Fibroblast of lung (primary cell): Measurements from ENCODE around the gene PCGF1. TPM values are rescaled to one million over a fixed set of nuclear protein-coding genes. Genes with fewer than 3 reads are reported as not detected.

ENCODE experiments used
- DNase-seq, 2 donors: peaks; one replicate each; pipeline versions ENCODE4 v3.0.0 to v3.0.0-alpha.2; 2010; ENCODE audit warnings: low read depth in 2 of 2
- H2AFZ ChIP-seq: 2 replicates; pipeline ENCODE4 v1.5.1; 2012; ENCODE audit warnings: low read length, control low read depth, inconsistent platforms
- H3K27ac ChIP-seq: 2 replicates; pipeline ENCODE4 v1.5.1; 2011; ENCODE audit warnings: low read length, control low read depth; ENCODE audit not compliant: insufficient read depth
- H3K27me3 ChIP-seq: 2 replicates; pipeline ENCODE4 v1.5.1; 2011; ENCODE audit warnings: mild to moderate bottlenecking, low read length; ENCODE audit not compliant: control insufficient read depth, insufficient read depth
- H3K36me3 ChIP-seq: 2 replicates; pipeline ENCODE4 v1.5.1; 2011; ENCODE audit warnings: low read length; ENCODE audit not compliant: control insufficient read depth, insufficient read depth
- H3K4me1 ChIP-seq: 2 replicates; pipeline ENCODE4 v1.5.1; 2011; ENCODE audit warnings: low read length; ENCODE audit not compliant: control insufficient read depth, insufficient read depth; ENCODE audit errors: extremely low read depth
- H3K4me2 ChIP-seq: 2 replicates; pipeline ENCODE4 v1.5.1; 2011; ENCODE audit warnings: low read length, control low read depth; ENCODE audit not compliant: insufficient read depth; ENCODE audit errors: extremely low read depth
- H3K4me3 ChIP-seq, 4 experiments: fragments of 200-600 bp in 1 of 4; sonication (generic) in 1 of 4; replicated peaks in 1 of 4; 2 replicates each; pipeline ENCODE4 v1.5.1; 2011 to 2016; ENCODE audit warnings: low read length in 4 of 4, low read depth in 3 of 4, mild to moderate bottlenecking in 3 of 4, control low read depth in 2 of 4, inconsistent platforms in 1 of 4, mixed read lengths in 1 of 4; ENCODE audit not compliant: insufficient read depth in 1 of 4; ENCODE audit errors: control extremely low read depth in 1 of 4
- H3K79me2 ChIP-seq: 2 replicates; pipeline ENCODE4 v1.5.1; 2012; ENCODE audit warnings: mild to moderate bottlenecking, low read length, inconsistent platforms; ENCODE audit not compliant: control insufficient read depth, insufficient read depth
- H3K9ac ChIP-seq: 2 replicates; pipeline ENCODE4 v1.5.1; 2011; ENCODE audit warnings: mild to moderate bottlenecking, low read length, control low read depth; ENCODE audit not compliant: insufficient read depth
- H3K9me3 ChIP-seq: 2 replicates; pipeline ENCODE4 v1.5.1; 2012; ENCODE audit warnings: low read depth, low read length; ENCODE audit not compliant: control insufficient read depth, insufficient read depth
- H4K20me1 ChIP-seq: 2 replicates; pipeline ENCODE4 v1.5.1; 2011; ENCODE audit warnings: low read length; ENCODE audit not compliant: control insufficient read depth, insufficient read depth; ENCODE audit errors: extremely low read depth
- EZH2 ChIP-seq: IDR thresholded peaks from 2 replicates; pipeline ENCODE4 v1.5.1; 2012; ENCODE audit warnings: low read length, control low read depth, mild to moderate bottlenecking; ENCODE audit errors: missing control alignments
- polyA plus RNA-seq, 2 donors: library from polyadenylated mRNA; depleted of rRNA in 1 of 2; stranded (reverse) in 1 of 2; unstranded in 1 of 2; fragments of >200 nt; gene quantifications; 2 replicates each; pipeline ENCODE4 v1.2.1, GENCODE V29; 2011 to 2012; ENCODE audit warnings: missing spikeins in 1 of 2
- total RNA-seq: library from RNA; depleted of rRNA; stranded (reverse); fragments of >200 nt; gene quantifications from 2 replicates; pipeline ENCODE4 v1.2.1, GENCODE V29; 2014
- TF ChIP-seq, protein P1 (sequence below), 2 donors: IDR thresholded peaks in 1 of 2; conservative IDR thresholded peaks in 1 of 2; 1 replicate in 1 of 2; 2 replicates in 1 of 2; pipeline ENCODE4 v1.5.1; 2011 to 2012; ENCODE audit warnings: low read length in 2 of 2, control low read depth in 1 of 2, inconsistent platforms in 1 of 2, low read depth in 1 of 2, mild to moderate bottlenecking in 1 of 2

Gene PCGF1
- total and polyA plus RNA-seq, 2 donors (not counting 1 experiment from before 2014, with no cell fraction given) = 23.8 to 35.5 TPM

- Histone ChIP-seq H3K9ac (peak overlapping the region; percentile 4), H3K4me3 (peak overlapping the region; percentile 52 to 98 (median 64)), H3K27ac (peak overlapping the region; percentile 24), H3K9me3 (no peaks in the 10 kb centered on the region), H3K4me2 (peak overlapping the region; percentile 84), H3K36me3 (peaks cover 4% of the 10 kb centered on the region), H4K20me1 (no peaks in the 10 kb centered on the region), H3K27me3 (no peaks in the 10 kb centered on the region), H2AFZ (peak overlapping the region; percentile 21), H3K79me2 (peaks cover 3% of the 10 kb centered on the region), H3K4me1 (peaks cover 7% of the 10 kb centered on the region)
- no peak for DNase-seq
- no peak for TF ChIP-seq EZH2
- TF ChIP-seq, protein P1, sequence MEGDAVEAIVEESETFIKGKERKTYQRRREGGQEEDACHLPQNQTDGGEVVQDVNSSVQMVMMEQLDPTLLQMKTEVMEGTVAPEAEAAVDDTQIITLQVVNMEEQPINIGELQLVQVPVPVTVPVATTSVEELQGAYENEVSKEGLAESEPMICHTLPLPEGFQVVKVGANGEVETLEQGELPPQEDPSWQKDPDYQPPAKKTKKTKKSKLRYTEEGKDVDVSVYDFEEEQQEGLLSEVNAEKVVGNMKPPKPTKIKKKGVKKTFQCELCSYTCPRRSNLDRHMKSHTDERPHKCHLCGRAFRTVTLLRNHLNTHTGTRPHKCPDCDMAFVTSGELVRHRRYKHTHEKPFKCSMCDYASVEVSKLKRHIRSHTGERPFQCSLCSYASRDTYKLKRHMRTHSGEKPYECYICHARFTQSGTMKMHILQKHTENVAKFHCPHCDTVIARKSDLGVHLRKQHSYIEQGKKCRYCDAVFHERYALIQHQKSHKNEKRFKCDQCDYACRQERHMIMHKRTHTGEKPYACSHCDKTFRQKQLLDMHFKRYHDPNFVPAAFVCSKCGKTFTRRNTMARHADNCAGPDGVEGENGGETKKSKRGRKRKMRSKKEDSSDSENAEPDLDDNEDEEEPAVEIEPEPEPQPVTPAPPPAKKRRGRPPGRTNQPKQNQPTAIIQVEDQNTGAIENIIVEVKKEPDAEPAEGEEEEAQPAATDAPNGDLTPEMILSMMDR (conservative IDR thresholded peaks at IDR 0.05 in 1 of 2, IDR thresholded peaks at IDR 0.05 in 1 of 2; ENCODE audit: low read depth in 1 of 2, low read length in 2 of 2) = no peak
Measured at GRCh38 chr2:74552914-74553811, 45.7 kb upstream of the PCGF1 start.

GRCh38 chr2:74551942-74552913 is 44.7 kb upstream of the PCGF1 start:
- Histone ChIP-seq H3K9ac (no peak overlapping the region), H3K27me3 (no peaks in the 10 kb centered on the region), H4K20me1 (no peaks in the 10 kb centered on the region), H3K36me3 (peaks cover 4% of the 10 kb centered on the region), H3K9me3 (no peaks in the 10 kb centered on the region), H3K79me2 (peaks cover 3% of the 10 kb centered on the region), H3K4me2 (peak overlapping the region; percentile 84), H3K27ac (no peak overlapping the region), H3K4me3 (peak overlapping the region in 3 of 4 experiments; percentile 63 to 98 (median 64)), H3K4me1 (peaks cover 7% of the 10 kb centered on the region), H2AFZ (no peak overlapping the region)
- TF ChIP-seq, protein P1 (conservative IDR thresholded peaks at IDR 0.05 in 1 of 2, IDR thresholded peaks at IDR 0.05 in 1 of 2; ENCODE audit: low read depth in 1 of 2, low read length in 2 of 2) = no peak
- no peak for TF ChIP-seq EZH2
- DNase-seq = no peak

- TF ChIP-seq, protein P1 (conservative IDR thresholded peaks at IDR 0.05 in 1 of 2, IDR thresholded peaks at IDR 0.05 in 1 of 2; ENCODE audit: low read depth in 1 of 2, low read length in 2 of 2) = no peak
- no peak for TF ChIP-seq EZH2
- Histone ChIP-seq H4K20me1 (no peaks in the 10 kb centered on the region), H3K4me1 (peaks cover 7% of the 10 kb centered on the region), H3K36me3 (peaks cover 3% of the 10 kb centered on the region), H3K27me3 (no peaks in the 10 kb centered on the region), H3K9me3 (no peaks in the 10 kb centered on the region), H3K79me2 (peaks cover 3% of the 10 kb centered on the region), H2AFZ (no peak overlapping the region), H3K27ac (no peak overlapping the region), H3K4me3 (no peak overlapping the region), H3K4me2 (no peak overlapping the region), H3K9ac (no peak overlapping the region)
- no peak for DNase-seq
Measured at GRCh38 chr2:74551530-74551929, 44.0 kb upstream of the PCGF1 start.
